ENCODE data around the gene TSHZ1. TPM values are rescaled to one million over a fixed set of nuclear protein-coding genes. Genes with fewer than 3 reads are reported as not detected.

Gene TSHZ1
- total RNA-seq, 1 donor from 2014 or later = 8.0 TPM

DNA sequence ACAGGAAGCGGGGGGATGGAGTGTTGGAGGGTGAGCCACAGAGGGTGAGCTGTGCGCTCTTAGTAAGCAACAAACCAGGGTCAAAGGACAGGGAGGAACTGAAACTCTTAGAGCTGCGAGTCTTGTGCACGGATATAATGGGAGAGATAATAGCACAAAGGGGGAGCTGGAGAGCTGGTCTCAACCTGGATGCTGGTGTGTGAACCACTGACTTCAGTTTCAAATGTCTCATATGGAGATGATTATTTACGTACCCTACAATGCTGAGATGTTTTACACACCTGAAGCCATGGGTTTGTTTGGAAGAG is 37.5 kb upstream of the TSHZ1 start:
- TF ChIP-seq, protein P1, sequence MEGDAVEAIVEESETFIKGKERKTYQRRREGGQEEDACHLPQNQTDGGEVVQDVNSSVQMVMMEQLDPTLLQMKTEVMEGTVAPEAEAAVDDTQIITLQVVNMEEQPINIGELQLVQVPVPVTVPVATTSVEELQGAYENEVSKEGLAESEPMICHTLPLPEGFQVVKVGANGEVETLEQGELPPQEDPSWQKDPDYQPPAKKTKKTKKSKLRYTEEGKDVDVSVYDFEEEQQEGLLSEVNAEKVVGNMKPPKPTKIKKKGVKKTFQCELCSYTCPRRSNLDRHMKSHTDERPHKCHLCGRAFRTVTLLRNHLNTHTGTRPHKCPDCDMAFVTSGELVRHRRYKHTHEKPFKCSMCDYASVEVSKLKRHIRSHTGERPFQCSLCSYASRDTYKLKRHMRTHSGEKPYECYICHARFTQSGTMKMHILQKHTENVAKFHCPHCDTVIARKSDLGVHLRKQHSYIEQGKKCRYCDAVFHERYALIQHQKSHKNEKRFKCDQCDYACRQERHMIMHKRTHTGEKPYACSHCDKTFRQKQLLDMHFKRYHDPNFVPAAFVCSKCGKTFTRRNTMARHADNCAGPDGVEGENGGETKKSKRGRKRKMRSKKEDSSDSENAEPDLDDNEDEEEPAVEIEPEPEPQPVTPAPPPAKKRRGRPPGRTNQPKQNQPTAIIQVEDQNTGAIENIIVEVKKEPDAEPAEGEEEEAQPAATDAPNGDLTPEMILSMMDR (IDR thresholded peaks at IDR 0.05) = no peak
- Mint-ChIP-seq H3K4me3 (ENCODE audit: unreplicated experiment) (no peak overlapping the region), H3K27me3 (ENCODE audit: low read depth) (peaks cover 8% of the 10 kb centered on the region), H3K36me3 (ENCODE audit: low read depth) (no peaks in the 10 kb centered on the region), H3K4me1 (ENCODE audit: low read depth) (no peaks in the 10 kb centered on the region), H3K9me3 (ENCODE audit: low read depth) (no peaks in the 10 kb centered on the region), H3K27ac (ENCODE audit: unreplicated experiment) (no peak overlapping the region)
- DNase-seq (ENCODE audit: low spot score) = no peak

DNA sequence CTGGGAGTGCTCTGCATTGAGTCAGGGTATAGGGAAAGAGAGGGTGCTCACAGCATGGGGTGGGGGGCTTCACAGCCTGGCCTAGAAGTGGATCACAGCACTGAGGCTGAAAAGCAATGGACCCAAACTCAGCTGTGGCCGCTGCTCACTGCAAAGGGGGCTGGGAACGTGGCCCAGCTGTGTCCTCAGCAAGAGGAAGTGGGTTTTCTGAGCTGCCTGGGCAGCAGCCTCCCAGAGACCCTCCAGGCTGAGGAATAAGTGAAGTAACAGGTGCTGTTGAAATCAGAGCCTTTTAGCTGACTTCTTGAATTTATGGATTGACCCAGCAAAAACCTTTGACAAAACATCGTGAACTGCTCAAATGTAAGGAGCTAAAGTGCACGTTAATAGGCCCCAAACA is 36.9 kb upstream of the TSHZ1 start:
- Mint-ChIP-seq H3K27me3 (ENCODE audit: low read depth) (peaks cover 8% of the 10 kb centered on the region), H3K9me3 (ENCODE audit: low read depth) (no peaks in the 10 kb centered on the region), H3K36me3 (ENCODE audit: low read depth) (no peaks in the 10 kb centered on the region), H3K27ac (ENCODE audit: unreplicated experiment) (no peak overlapping the region), H3K4me1 (ENCODE audit: low read depth) (no peaks in the 10 kb centered on the region), H3K4me3 (ENCODE audit: unreplicated experiment) (no peak overlapping the region)
- no peak for DNase-seq (ENCODE audit: low spot score)
- TF ChIP-seq, protein P1 (IDR thresholded peaks at IDR 0.05) = no peak

DNA sequence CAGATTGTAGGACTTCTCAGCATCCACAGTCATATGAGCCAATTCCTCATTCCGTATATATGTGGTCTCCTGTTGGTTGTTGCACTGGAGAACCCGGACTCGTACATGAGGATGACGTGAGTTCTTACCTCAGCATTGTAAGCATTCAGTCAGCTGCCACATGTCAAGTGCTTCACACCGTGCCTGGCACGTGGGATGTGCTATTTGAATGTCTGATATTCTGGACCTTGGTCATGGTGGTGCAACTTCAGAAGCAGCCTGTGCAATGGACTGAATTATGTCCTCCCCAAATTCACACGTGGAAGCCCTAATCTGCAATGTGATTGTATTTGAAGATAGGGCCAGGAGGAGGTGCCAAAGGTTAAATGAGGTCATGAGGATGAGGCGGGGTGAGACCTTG is 33.7 kb upstream of the TSHZ1 start:
- Mint-ChIP-seq H3K27ac (ENCODE audit: unreplicated experiment) (no peak overlapping the region), H3K9me3 (ENCODE audit: low read depth) (peaks cover 3% of the 10 kb centered on the region), H3K36me3 (ENCODE audit: low read depth) (peaks cover 2% of the 10 kb centered on the region), H3K4me3 (ENCODE audit: unreplicated experiment) (no peak overlapping the region), H3K4me1 (ENCODE audit: low read depth) (no peaks in the 10 kb centered on the region), H3K27me3 (ENCODE audit: low read depth) (peaks cover 8% of the 10 kb centered on the region)
- TF ChIP-seq, protein P1 (IDR thresholded peaks at IDR 0.05) = no peak
- no peak for DNase-seq (ENCODE audit: low spot score)

DNA sequence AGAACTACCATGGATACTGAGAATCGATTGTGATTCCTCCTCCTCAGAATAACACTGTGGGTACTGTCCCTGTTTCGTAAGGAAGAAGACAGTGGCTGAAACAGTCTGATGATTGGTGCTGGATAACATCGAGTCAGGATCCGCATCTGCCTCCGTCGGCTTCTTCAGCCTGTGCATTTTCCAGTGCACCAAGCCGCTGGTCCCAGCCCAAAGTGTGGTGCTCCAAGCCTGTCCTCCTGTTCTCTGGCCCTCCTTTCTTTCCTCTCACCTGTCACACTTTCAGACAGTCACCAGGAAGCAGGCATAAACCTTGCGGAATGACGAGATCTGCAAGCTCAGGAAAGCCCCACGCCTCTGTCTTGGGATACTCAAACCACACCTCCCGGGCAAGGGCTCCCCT is 32.2 kb upstream of the TSHZ1 start:
- Mint-ChIP-seq H3K36me3 (ENCODE audit: low read depth) (peaks cover 2% of the 10 kb centered on the region), H3K27me3 (ENCODE audit: low read depth) (peaks cover 2% of the 10 kb centered on the region), H3K9me3 (ENCODE audit: low read depth) (peaks cover 14% of the 10 kb centered on the region), H3K4me1 (ENCODE audit: low read depth) (no peaks in the 10 kb centered on the region), H3K27ac (ENCODE audit: unreplicated experiment) (no peak overlapping the region), H3K4me3 (ENCODE audit: unreplicated experiment) (no peak overlapping the region)
- TF ChIP-seq, protein P1 (IDR thresholded peaks at IDR 0.05) = no peak
- no peak for DNase-seq (ENCODE audit: low spot score)

DNA sequence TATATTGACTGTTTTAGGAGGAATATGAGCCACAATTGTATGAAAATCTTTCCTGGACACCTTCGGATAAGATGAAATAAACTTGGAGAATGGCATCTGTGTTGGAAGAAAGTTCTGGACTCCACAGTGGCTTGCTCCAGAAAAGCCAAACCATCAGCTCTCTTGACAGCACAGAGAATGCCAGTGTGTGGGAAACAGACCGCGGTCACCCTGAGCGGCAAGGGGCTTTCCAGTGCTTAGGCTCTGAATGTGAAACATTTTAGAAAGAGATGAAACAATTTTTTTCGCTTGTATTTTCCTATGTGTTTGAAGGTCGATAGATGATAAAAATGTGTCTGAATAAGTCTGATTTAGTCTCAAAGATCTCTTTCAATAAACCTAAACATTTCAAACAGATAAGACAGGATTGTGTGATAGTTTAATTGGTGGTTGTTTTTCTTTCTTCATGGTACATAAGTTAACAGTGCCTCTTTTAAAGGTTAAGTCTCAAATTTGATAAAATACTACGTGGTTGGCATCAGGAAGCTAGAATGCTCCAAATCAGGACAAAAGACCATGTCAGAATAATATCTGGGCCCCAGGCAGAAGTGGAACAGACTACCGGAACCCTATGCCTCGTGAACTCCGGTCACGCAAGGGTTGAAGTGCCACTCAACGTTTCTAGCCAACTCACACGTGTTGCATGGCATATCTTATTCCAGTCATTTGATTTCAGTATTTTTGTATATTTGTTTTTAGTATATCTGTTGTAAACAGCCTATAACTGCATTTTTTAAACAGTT is 30.6 kb upstream of the TSHZ1 start:
- DNase-seq (ENCODE audit: low spot score) = no peak
- Mint-ChIP-seq H3K4me1 (ENCODE audit: low read depth) (no peaks in the 10 kb centered on the region), H3K4me3 (ENCODE audit: unreplicated experiment) (no peak overlapping the region), H3K27me3 (ENCODE audit: low read depth) (no peaks in the 10 kb centered on the region), H3K9me3 (ENCODE audit: low read depth) (peaks cover 15% of the 10 kb centered on the region), H3K36me3 (ENCODE audit: low read depth) (peaks cover 2% of the 10 kb centered on the region), H3K27ac (ENCODE audit: unreplicated experiment) (no peak overlapping the region)
- TF ChIP-seq, protein P1 (IDR thresholded peaks at IDR 0.05) = no peak

Data from chondrocyte (in vitro differentiated cells).